Measurements from ENCODE around the gene CACNA1B. TPM values are rescaled to one million over a fixed set of nuclear protein-coding genes. Genes with fewer than 3 reads are reported as not detected.
"Not testable (repeated sequence)": the region's sequence is repeated elsewhere in the genome, so short reads cannot be mapped to it uniquely, and the experiment has no call there.

CACNA1B gene
- total and polyA plus RNA-seq, 2 donors (not counting 1 experiment from before 2014, with no cell fraction given): 0.15 TPM; not detected in 1

GRCh38 chr9:138017200-138017599 lies 139.6 kb downstream of the CACNA1B start:
- no peaks in the 10 kb centered on the region for H3K9me3 ChIP-seq (ENCODE audit: control extremely low read depth in 1 of 3, control insufficient read depth in 2 of 3, insufficient read depth in 1 of 3, low read length in 2 of 3)
- no peaks in the 10 kb centered on the region for H3K36me3 ChIP-seq (replicated peaks in 1 of 2; ENCODE audit: control extremely low read depth in 1 of 2, control insufficient read depth in 1 of 2, extremely low read depth in 1 of 2, insufficient read depth in 2 of 2, low read length in 1 of 2)
- ChIA-PET POLR2A (no interaction called here), CTCF (no interaction called here)
- peaks cover 7% of the 10 kb centered on the region for H3K27me3 Mint-ChIP-seq
- DNase-seq (no peak), ATAC-seq (ENCODE audit: low read depth) (no peak)
- intact Hi-C loops (cut with micrococcal nuclease): no loop called here
- no peak overlapping the region for H3K4me2 ChIP-seq (replicated peaks; ENCODE audit: low read depth, low read length, poor library complexity, severe bottlenecking)
- H3K4me3 ChIP-seq (ENCODE audit: control extremely low read depth in 1 of 5, extremely low read depth in 1 of 5, insufficient read depth in 1 of 5, low read depth in 2 of 5, low read length in 4 of 5): no peak overlapping the region
- H3K27ac Mint-ChIP-seq: no peak overlapping the region
- no peak overlapping the region for H3K4me3 Mint-ChIP-seq
- H3K4me1 Mint-ChIP-seq: peaks cover 3% of the 10 kb centered on the region
- H3K79me2 ChIP-seq (ENCODE audit: control insufficient read depth, insufficient read depth, low read length): no peaks in the 10 kb centered on the region
- no peaks in the 10 kb centered on the region for H4K20me1 ChIP-seq (ENCODE audit: control insufficient read depth, insufficient read depth, low read length, poor library complexity, severe bottlenecking)
- no peak overlapping the region for H3K9ac ChIP-seq (ENCODE audit: low read length)
- no peak overlapping the region for H2AFZ ChIP-seq (ENCODE audit: insufficient read depth, low read depth, low read length, poor library complexity, severe bottlenecking)
- H3K4me1 ChIP-seq (ENCODE audit: control insufficient read depth in 2 of 2, insufficient read depth in 2 of 2, low read length in 2 of 2): peaks cover 0 to under 1% of the 10 kb centered on the region in 2 donors
- H3K27ac ChIP-seq (ENCODE audit: low read length in 2 of 2): no peak overlapping the region
- H3K9me3 Mint-ChIP-seq (ENCODE audit: insufficient read depth): no peaks in the 10 kb centered on the region
- WGBS (ENCODE audit: insufficient coverage): 96% methylated on average over 13 of the region's 13 CpGs
- H3K27me3 ChIP-seq (replicated peaks in 1 of 4; ENCODE audit: control extremely low read depth in 1 of 4, control insufficient read depth in 3 of 4, insufficient read depth in 4 of 4, low read length in 3 of 4): peaks cover 0 to 5% (median 2%) of the 10 kb centered on the region in 4 experiments
- TF ChIP-seq EZH2 (IDR thresholded peaks at IDR 0.05; ENCODE audit: borderline replicate concordance, insufficient read depth, low read depth, low read length, poor library complexity, severe bottlenecking): no peak
- TF ChIP-seq CTCF (IDR thresholded peaks at IDR 0.05): no peak

- 92% methylated on average over 9 of the region's 10 CpGs for WGBS (ENCODE audit: insufficient coverage)
- H3K4me3 ChIP-seq (ENCODE audit: control extremely low read depth in 1 of 5, extremely low read depth in 1 of 5, insufficient read depth in 1 of 5, low read depth in 2 of 5, low read length in 4 of 5); H3K27ac Mint-ChIP-seq; H3K36me3 ChIP-seq (replicated peaks in 1 of 2; ENCODE audit: control extremely low read depth in 1 of 2, control insufficient read depth in 1 of 2, extremely low read depth in 1 of 2, insufficient read depth in 2 of 2, low read length in 1 of 2); H3K4me1 ChIP-seq (ENCODE audit: control insufficient read depth in 2 of 2, insufficient read depth in 2 of 2, low read length in 2 of 2); H4K20me1 ChIP-seq (ENCODE audit: control insufficient read depth, insufficient read depth, low read length, poor library complexity, severe bottlenecking); CTCF ChIA-PET; H2AFZ ChIP-seq (ENCODE audit: insufficient read depth, low read depth, low read length, poor library complexity, severe bottlenecking); H3K9me3 ChIP-seq (ENCODE audit: control extremely low read depth in 1 of 3, control insufficient read depth in 2 of 3, insufficient read depth in 1 of 3, low read length in 2 of 3); H3K4me1 Mint-ChIP-seq; H3K4me3 Mint-ChIP-seq; H3K79me2 ChIP-seq (ENCODE audit: control insufficient read depth, insufficient read depth, low read length); DNase-seq; H3K27ac ChIP-seq (ENCODE audit: low read length in 2 of 2); intact Hi-C loops (cut with micrococcal nuclease); H3K9me3 Mint-ChIP-seq (ENCODE audit: insufficient read depth); ATAC-seq (ENCODE audit: low read depth); H3K9ac ChIP-seq (ENCODE audit: low read length); H3K4me2 ChIP-seq (replicated peaks; ENCODE audit: low read depth, low read length, poor library complexity, severe bottlenecking): not testable (repeated sequence)
- H3K27me3 ChIP-seq (replicated peaks in 1 of 4; ENCODE audit: control extremely low read depth in 1 of 4, control insufficient read depth in 3 of 4, insufficient read depth in 4 of 4, low read length in 3 of 4): peaks cover 0 to 14% (median 6%) of the 10 kb centered on the region in 4 experiments
- POLR2A ChIA-PET: interaction anchor here (0.6 kb wide), 1 partner anchor 26 kb away, joined by 4 read pairs; no protein-coding TSS in a partner anchor
- peaks cover 14% of the 10 kb centered on the region for H3K27me3 Mint-ChIP-seq
Observed at GRCh38 chr9:138019514-138019913, 141.9 kb downstream of the CACNA1B start.
